Mammary epithelial cell (primary cell): ENCODE data around the gene NUP188.

ENCODE experiments used
- EZH2 ChIP-seq: IDR thresholded peaks from 2 replicates; pipeline ENCODE4 v1.6.1; 2012; ENCODE audit warnings: low read length, inconsistent platforms, borderline replicate concordance
- TF ChIP-seq, protein P1 (sequence below), 2 donors: IDR thresholded peaks in 1 of 2; conservative IDR thresholded peaks in 1 of 2; 2 replicates each; pipeline ENCODE4 v1.5.1; 2011 to 2012; ENCODE audit warnings: inconsistent platforms in 2 of 2, low read length in 2 of 2, mild to moderate bottlenecking in 2 of 2, control low read depth in 1 of 2, low read depth in 1 of 2; ENCODE audit not compliant: insufficient read depth in 1 of 2; ENCODE audit errors: extremely low read depth in 1 of 2

DNA sequence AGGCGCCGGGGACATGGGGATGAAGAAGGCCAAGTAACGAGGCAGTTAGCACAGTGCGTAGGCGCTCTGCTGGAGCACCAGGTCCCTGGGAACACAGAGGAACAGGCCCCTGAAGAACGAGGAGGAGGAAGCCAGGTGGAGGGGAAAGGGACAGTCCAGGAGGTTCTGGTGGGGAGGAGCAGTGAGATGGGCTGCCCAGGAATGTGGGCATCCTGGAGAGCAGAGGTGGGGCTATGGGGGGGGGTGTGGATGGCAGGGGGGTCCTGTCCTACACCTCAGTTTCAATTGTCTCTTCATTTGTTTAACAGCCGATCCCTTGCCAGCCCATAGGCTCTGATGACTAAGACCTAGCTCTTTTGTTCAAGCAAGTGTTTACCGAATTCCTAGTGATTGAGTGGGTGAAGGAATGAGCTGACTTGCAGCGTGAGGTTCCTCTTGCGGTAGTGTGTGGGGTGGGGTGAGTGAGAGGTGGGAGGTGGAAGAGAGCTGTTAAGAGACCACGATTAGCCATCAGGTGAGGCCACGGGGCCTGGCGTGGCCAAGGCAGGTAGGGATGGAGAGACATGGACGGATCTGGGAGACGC is 35.1 kb upstream of the NUP188 start:
- TF ChIP-seq, protein P1, sequence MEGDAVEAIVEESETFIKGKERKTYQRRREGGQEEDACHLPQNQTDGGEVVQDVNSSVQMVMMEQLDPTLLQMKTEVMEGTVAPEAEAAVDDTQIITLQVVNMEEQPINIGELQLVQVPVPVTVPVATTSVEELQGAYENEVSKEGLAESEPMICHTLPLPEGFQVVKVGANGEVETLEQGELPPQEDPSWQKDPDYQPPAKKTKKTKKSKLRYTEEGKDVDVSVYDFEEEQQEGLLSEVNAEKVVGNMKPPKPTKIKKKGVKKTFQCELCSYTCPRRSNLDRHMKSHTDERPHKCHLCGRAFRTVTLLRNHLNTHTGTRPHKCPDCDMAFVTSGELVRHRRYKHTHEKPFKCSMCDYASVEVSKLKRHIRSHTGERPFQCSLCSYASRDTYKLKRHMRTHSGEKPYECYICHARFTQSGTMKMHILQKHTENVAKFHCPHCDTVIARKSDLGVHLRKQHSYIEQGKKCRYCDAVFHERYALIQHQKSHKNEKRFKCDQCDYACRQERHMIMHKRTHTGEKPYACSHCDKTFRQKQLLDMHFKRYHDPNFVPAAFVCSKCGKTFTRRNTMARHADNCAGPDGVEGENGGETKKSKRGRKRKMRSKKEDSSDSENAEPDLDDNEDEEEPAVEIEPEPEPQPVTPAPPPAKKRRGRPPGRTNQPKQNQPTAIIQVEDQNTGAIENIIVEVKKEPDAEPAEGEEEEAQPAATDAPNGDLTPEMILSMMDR (conservative IDR thresholded peaks at IDR 0.05 in 1 of 2, IDR thresholded peaks at IDR 0.05 in 1 of 2; ENCODE audit: extremely low read depth in 1 of 2, insufficient read depth in 1 of 2, low read depth in 1 of 2, low read length in 2 of 2): no peak
- TF ChIP-seq EZH2: no peak
